ENCODE results near the gene C1QTNF9.
"Not testable (repeated sequence)": the region's sequence is repeated elsewhere in the genome, so short reads cannot be mapped to it uniquely, and the experiment has no call there.

DNA sequence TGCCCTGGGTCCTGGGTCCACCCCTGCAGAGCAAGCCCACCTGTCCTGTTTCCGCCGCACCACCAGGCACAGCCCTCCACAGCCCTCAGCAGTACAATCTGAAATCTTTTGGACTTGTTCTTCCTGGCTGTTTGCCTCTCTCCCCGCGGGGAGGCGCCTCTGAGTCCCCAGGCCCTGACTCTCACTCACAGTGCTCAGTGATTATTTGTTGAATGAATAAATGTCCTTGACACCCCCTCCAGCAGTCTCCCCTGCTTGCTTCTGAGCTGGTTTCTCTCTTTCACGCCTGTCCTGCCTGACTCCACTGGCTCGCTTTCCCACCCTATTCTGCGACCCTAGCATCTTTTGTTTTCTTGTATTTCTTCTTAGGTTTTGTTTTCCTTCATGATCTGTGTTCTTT lies 56.9 kb downstream of the C1QTNF9 start:
- not testable (repeated sequence) for TF ChIP-seq POLR2AphosphoS5 (IDR thresholded peaks at IDR 0.05; ENCODE audit: low read depth, low read length); TCF7L2 (IDR thresholded peaks at IDR 0.05; ENCODE audit: low read depth, low read length); SIN3A (IDR thresholded peaks at IDR 0.05; ENCODE audit: borderline replicate concordance, insufficient read depth, low read depth, low read length)
- TF ChIP-seq, protein P1, sequence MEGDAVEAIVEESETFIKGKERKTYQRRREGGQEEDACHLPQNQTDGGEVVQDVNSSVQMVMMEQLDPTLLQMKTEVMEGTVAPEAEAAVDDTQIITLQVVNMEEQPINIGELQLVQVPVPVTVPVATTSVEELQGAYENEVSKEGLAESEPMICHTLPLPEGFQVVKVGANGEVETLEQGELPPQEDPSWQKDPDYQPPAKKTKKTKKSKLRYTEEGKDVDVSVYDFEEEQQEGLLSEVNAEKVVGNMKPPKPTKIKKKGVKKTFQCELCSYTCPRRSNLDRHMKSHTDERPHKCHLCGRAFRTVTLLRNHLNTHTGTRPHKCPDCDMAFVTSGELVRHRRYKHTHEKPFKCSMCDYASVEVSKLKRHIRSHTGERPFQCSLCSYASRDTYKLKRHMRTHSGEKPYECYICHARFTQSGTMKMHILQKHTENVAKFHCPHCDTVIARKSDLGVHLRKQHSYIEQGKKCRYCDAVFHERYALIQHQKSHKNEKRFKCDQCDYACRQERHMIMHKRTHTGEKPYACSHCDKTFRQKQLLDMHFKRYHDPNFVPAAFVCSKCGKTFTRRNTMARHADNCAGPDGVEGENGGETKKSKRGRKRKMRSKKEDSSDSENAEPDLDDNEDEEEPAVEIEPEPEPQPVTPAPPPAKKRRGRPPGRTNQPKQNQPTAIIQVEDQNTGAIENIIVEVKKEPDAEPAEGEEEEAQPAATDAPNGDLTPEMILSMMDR (IDR thresholded peaks at IDR 0.05) = not testable (repeated sequence)
- TF ChIP-seq, protein P2, sequence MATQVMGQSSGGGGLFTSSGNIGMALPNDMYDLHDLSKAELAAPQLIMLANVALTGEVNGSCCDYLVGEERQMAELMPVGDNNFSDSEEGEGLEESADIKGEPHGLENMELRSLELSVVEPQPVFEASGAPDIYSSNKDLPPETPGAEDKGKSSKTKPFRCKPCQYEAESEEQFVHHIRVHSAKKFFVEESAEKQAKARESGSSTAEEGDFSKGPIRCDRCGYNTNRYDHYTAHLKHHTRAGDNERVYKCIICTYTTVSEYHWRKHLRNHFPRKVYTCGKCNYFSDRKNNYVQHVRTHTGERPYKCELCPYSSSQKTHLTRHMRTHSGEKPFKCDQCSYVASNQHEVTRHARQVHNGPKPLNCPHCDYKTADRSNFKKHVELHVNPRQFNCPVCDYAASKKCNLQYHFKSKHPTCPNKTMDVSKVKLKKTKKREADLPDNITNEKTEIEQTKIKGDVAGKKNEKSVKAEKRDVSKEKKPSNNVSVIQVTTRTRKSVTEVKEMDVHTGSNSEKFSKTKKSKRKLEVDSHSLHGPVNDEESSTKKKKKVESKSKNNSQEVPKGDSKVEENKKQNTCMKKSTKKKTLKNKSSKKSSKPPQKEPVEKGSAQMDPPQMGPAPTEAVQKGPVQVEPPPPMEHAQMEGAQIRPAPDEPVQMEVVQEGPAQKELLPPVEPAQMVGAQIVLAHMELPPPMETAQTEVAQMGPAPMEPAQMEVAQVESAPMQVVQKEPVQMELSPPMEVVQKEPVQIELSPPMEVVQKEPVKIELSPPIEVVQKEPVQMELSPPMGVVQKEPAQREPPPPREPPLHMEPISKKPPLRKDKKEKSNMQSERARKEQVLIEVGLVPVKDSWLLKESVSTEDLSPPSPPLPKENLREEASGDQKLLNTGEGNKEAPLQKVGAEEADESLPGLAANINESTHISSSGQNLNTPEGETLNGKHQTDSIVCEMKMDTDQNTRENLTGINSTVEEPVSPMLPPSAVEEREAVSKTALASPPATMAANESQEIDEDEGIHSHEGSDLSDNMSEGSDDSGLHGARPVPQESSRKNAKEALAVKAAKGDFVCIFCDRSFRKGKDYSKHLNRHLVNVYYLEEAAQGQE (IDR thresholded peaks at IDR 0.05; ENCODE audit: insufficient read depth in 1 of 2, low read depth in 2 of 2, low read length in 1 of 2) = not testable (repeated sequence)

All from Panc1 (cell line).